ENCODE measurements around the gene XYLT1.

The XYLT1 gene

DNA sequence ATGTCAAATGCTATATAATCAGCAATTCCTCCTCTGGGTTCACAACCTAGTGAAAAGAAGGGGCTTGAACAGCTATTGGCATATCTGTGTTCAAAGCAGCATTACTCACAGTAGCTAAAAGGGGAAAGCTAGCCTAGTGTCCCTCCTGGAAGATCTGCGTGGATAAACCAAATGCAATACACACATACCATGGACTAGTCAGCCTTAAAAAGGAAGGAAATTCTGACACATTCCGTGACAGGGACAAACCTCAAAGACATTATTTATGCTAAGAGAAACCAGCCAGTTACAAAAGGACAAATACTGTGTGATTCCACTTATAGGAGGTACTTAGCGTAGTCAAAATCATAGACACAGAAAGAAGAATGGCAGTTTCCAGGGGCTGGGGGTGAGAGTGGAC is 90.1 kb downstream of the XYLT1 start:
- Histone ChIP-seq H3K27ac (no peak overlapping the region), H3K36me3 (ENCODE audit: insufficient read depth, low read length) (no peaks in the 10 kb centered on the region), H3K4me3 (no peak overlapping the region), H3K9me3 (ENCODE audit: low read depth, low read length) (no peaks in the 10 kb centered on the region), H3K9ac (ENCODE audit: insufficient read length) (no peak overlapping the region)
- no peak for DNase-seq (ENCODE audit: low read depth, low spot score)
- TF ChIP-seq EZH2 (IDR thresholded peaks at IDR 0.05) (no peak), FOXP2 (optimal IDR thresholded peaks at IDR 0.05; ENCODE audit: control extremely low read depth, extremely low read length, insufficient read depth) (no peak), POLR2AphosphoS5 (IDR thresholded peaks at IDR 0.05; ENCODE audit: borderline replicate concordance, low read depth, low read length) (no peak)

- Histone ChIP-seq H3K9ac (ENCODE audit: insufficient read length) (no peak overlapping the region), H3K9me3 (ENCODE audit: low read depth, low read length) (no peaks in the 10 kb centered on the region), H3K4me3 (no peak overlapping the region), H3K27ac (no peak overlapping the region), H3K36me3 (ENCODE audit: insufficient read depth, low read length) (no peaks in the 10 kb centered on the region)
- no peak for TF ChIP-seq POLR2AphosphoS5 (IDR thresholded peaks at IDR 0.05; ENCODE audit: borderline replicate concordance, low read depth, low read length)
- no peak for DNase-seq (ENCODE audit: low read depth, low spot score)
These were observed 91.6 kb downstream of the XYLT1 start for GRCh38 chr16:17379121-17379571.

GRCh38 chr16:17377360-17378324 is 93.1 kb downstream of the XYLT1 start:
- Histone ChIP-seq H3K9me3 (ENCODE audit: low read depth, low read length) (no peaks in the 10 kb centered on the region), H3K9ac (ENCODE audit: insufficient read length) (no peak overlapping the region), H3K36me3 (ENCODE audit: insufficient read depth, low read length) (no peaks in the 10 kb centered on the region), H3K4me3 (no peak overlapping the region), H3K27ac (no peak overlapping the region)
- DNase-seq (ENCODE audit: low read depth, low spot score), result no peak
- TF ChIP-seq POLR2AphosphoS5 (IDR thresholded peaks at IDR 0.05; ENCODE audit: borderline replicate concordance, low read depth, low read length), result no peak
- TF ChIP-seq EZH2 (IDR thresholded peaks at IDR 0.05), result no peak
- no peak for TF ChIP-seq FOXP2 (optimal IDR thresholded peaks at IDR 0.05; ENCODE audit: control extremely low read depth, extremely low read length, insufficient read depth)

- TF ChIP-seq EZH2 (IDR thresholded peaks at IDR 0.05) (no peak), FOXP2 (optimal IDR thresholded peaks at IDR 0.05; ENCODE audit: control extremely low read depth, extremely low read length, insufficient read depth) (no peak), POLR2AphosphoS5 (IDR thresholded peaks at IDR 0.05; ENCODE audit: borderline replicate concordance, low read depth, low read length) (no peak)
- Histone ChIP-seq H3K27ac (no peak overlapping the region), H3K4me3 (no peak overlapping the region), H3K9me3 (ENCODE audit: low read depth, low read length) (no peaks in the 10 kb centered on the region), H3K36me3 (ENCODE audit: insufficient read depth, low read length) (no peaks in the 10 kb centered on the region), H3K9ac (ENCODE audit: insufficient read length) (no peak overlapping the region)
- no peak for DNase-seq (ENCODE audit: low read depth, low spot score)
These were observed 95.1 kb downstream of the XYLT1 start for GRCh38 chr16:17375461-17376304.

DNA sequence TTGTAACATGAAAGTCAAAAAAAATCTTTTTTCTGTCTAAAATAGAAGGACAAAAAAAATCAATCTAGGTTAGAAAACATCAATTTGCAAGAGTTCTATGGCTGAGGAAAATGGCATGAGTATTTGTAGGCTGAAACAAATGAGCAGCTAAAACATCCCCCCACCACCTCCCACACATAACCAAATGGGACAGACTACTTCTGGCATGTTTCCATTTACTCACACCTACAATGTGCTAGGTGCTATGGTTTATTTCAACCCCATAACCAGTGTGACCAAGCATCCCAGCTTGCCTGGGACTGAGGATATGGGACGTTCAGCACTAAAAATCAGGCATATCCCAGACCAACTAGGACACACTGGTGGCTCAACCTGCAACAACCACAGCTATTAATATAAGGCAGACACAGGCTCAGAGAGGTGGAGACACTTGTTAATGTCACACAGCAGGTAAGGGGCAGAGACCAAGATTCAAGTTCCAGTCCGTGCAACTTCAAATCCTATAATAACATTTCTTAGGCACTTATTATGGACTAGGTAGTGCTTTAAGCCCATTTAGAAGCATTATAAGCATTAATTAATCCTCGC is 96.0 kb downstream of the XYLT1 start:
- DNase-seq (ENCODE audit: low read depth, low spot score), result no peak
- no peak overlapping the region for H3K9ac ChIP-seq (ENCODE audit: insufficient read length)
- TF ChIP-seq POLR2AphosphoS5 (IDR thresholded peaks at IDR 0.05; ENCODE audit: borderline replicate concordance, low read depth, low read length) (no peak), EZH2 (IDR thresholded peaks at IDR 0.05) (no peak), FOXP2 (optimal IDR thresholded peaks at IDR 0.05; ENCODE audit: control extremely low read depth, extremely low read length, insufficient read depth) (no peak)
- H3K36me3 ChIP-seq (ENCODE audit: insufficient read depth, low read length), result no peaks in the 10 kb centered on the region
- no peaks in the 10 kb centered on the region for H3K9me3 ChIP-seq (ENCODE audit: low read depth, low read length)
- no peak overlapping the region for H3K4me3 ChIP-seq
- H3K27ac ChIP-seq, result no peak overlapping the region

DNA sequence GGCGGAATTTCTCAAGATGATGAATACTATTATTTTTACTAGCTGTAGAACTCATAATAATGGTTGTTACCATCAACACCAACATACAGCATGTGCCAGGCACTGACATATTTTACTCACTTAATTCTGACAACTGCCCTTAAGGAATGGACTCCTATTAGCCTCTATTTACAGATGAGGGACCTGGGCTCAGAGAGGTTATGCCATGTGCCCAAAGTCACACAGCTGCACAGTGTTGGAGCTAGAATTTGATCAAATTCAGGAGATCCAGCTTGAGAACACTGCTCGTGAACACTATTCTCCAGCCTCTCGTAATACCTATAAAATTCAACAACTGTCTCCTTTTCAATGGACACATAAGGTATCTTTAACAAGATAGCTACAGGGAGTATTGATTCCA is 97.2 kb downstream of the XYLT1 start:
- Histone ChIP-seq H3K4me3 (no peak overlapping the region), H3K9ac (ENCODE audit: insufficient read length) (no peak overlapping the region), H3K36me3 (ENCODE audit: insufficient read depth, low read length) (no peaks in the 10 kb centered on the region), H3K9me3 (ENCODE audit: low read depth, low read length) (no peaks in the 10 kb centered on the region), H3K27ac (no peak overlapping the region)
- no peak for DNase-seq (ENCODE audit: low read depth, low spot score)
- TF ChIP-seq POLR2AphosphoS5 (IDR thresholded peaks at IDR 0.05; ENCODE audit: borderline replicate concordance, low read depth, low read length), result no peak
- no peak for TF ChIP-seq EZH2 (IDR thresholded peaks at IDR 0.05)
- TF ChIP-seq FOXP2 (optimal IDR thresholded peaks at IDR 0.05; ENCODE audit: control extremely low read depth, extremely low read length, insufficient read depth), result no peak

DNA sequence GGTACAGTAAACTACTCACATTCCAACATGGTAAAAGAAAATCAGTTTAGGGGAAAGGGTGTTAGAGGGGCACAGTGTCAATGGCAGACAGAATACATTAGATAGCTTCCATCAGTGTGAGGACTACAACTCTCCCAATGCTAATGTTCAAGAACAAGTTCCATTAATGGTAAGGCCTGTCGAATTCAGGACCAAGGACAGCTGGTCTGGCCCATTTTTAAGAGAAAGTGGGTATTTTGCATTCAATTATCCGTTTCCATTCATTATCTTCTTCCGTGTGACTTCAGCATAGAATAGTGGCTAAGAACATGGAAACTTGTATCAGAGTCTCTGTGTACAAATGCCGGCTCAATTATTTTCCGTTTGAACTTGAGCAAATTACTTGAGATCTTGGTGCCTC is 98.4 kb downstream of the XYLT1 start:
- H3K9me3 ChIP-seq (ENCODE audit: low read depth, low read length), result no peaks in the 10 kb centered on the region
- H3K4me3 ChIP-seq, result no peak overlapping the region
- H3K9ac ChIP-seq (ENCODE audit: insufficient read length), result no peak overlapping the region
- no peak for DNase-seq (ENCODE audit: low read depth, low spot score)
- TF ChIP-seq FOXP2 (optimal IDR thresholded peaks at IDR 0.05; ENCODE audit: control extremely low read depth, extremely low read length, insufficient read depth) (no peak), EZH2 (IDR thresholded peaks at IDR 0.05) (no peak), POLR2AphosphoS5 (IDR thresholded peaks at IDR 0.05; ENCODE audit: borderline replicate concordance, low read depth, low read length) (no peak)
- H3K36me3 ChIP-seq (ENCODE audit: insufficient read depth, low read length), result no peaks in the 10 kb centered on the region
- no peak overlapping the region for H3K27ac ChIP-seq

- TF ChIP-seq FOXP2 (optimal IDR thresholded peaks at IDR 0.05; ENCODE audit: control extremely low read depth, extremely low read length, insufficient read depth) (no peak), POLR2AphosphoS5 (IDR thresholded peaks at IDR 0.05; ENCODE audit: borderline replicate concordance, low read depth, low read length) (no peak), EZH2 (IDR thresholded peaks at IDR 0.05) (no peak)
- H3K4me3 ChIP-seq, result no peak overlapping the region
- no peaks in the 10 kb centered on the region for H3K9me3 ChIP-seq (ENCODE audit: low read depth, low read length)
- DNase-seq (ENCODE audit: low read depth, low spot score), result no peak
- H3K36me3 ChIP-seq (ENCODE audit: insufficient read depth, low read length), result no peaks in the 10 kb centered on the region
- no peak overlapping the region for H3K27ac ChIP-seq
- H3K9ac ChIP-seq (ENCODE audit: insufficient read length), result no peak overlapping the region
These were observed 99.5 kb downstream of the XYLT1 start for GRCh38 chr16:17371299-17371698.

Measured in SK-N-MC (cell line).